Effector CD4-positive, alpha-beta T cell (primary cell): ENCODE data around the gene ZAR1L.
"Not testable (repeated sequence)": the region's sequence is repeated elsewhere in the genome, so short reads cannot be mapped to it uniquely, and the experiment has no call there.

Source experiments
- DNase-seq: peaks from one replicate; pipeline ENCODE4 v3.0.0-alpha.2; 2020
- total RNA-seq: gene quantifications from one replicate; lab custom pipeline; 2026; lab: John Stamatoyannopoulos, UW

ZAR1L gene, protein sequence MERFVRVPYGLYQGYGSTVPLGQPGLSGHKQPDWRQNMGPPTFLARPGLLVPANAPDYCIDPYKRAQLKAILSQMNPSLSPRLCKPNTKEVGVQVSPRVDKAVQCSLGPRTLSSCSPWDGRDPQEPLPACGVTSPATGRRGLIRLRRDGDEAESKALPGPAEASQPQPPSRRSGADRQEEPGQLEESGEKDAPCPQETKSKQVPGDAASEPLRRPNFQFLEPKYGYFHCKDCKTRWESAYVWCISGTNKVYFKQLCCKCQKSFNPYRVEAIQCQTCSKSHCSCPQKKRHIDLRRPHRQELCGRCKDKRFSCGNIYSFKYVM
- 1.9 reads per million, percentile 2 among the genes with 10 or more reads in this experiment for total RNA-seq

DNA sequence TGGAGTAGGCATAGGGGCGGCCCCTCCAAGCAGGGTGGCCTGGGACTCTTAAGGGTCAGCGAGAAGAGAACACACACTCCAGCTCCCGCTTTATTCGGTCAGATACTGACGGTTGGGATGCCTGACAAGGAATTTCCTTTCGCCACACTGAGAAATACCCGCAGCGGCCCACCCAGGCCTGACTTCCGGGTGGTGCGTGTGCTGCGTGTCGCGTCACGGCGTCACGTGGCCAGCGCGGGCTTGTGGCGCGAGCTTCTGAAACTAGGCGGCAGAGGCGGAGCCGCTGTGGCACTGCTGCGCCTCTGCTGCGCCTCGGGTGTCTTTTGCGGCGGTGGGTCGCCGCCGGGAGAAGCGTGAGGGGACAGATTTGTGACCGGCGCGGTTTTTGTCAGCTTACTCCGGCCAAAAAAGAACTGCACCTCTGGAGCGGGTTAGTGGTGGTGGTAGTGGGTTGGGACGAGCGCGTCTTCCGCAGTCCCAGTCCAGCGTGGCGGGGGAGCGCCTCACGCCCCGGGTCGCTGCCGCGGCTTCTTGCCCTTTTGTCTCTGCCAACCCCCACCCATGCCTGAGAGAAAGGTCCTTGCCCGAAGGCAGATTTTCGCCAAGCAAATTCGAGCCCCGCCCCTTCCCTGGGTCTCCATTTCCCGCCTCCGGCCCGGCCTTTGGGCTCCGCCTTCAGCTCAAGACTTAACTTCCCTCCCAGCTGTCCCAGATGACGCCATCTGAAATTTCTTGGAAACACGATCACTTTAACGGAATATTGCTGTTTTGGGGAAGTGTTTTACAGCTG, at the start of gene ZAR1L, which contains the start of gene BRCA2:
ZAR1L (minus strand) TSS at position 126 of the 790 bp plus-strand sequence. CDS start 3,438 bp downstream, outside the sequence.
BRCA2 (plus strand) TSS at position 271 of the 790 bp plus-strand sequence. CDS start 953 bp downstream, outside the sequence.
- peak; percentile 85 for DNase-seq

DNA sequence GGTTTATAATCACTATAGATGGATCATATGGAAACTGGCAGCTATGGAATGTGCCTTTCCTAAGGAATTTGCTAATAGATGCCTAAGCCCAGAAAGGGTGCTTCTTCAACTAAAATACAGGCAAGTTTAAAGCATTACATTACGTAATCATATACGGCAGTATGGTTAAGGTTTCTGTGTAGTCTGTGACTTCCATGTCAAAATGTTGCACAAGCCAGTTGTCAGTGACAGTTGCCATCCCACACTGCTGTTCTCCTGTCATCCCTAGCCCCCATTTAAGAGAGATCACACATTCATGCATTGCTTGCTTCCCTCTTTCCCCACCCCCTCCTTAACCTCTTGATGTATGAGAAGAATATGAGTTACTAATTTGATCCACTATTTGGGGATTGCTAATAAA, 47.4 kb upstream of the ZAR1L start:
- no peak for DNase-seq

DNA sequence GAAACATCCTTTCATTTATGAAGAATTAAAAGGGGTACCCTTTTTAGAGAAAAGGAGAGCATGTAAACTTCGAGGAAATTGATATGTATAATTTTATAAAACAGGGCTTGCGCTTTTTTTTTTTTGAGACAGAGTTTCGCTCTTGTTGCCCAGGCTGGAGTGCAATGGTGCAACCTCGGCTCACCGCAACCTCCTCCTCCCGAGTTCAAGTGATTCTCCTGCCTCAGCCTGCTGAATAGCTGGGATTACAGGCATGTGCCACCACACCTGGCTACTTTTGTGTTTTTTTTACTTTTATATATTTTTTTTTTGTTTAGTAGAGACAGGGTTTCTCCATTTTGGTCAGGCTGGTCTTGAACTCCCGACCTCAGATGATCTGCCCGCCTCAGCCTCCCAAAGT, 40.8 kb upstream of the ZAR1L start:
- not testable (repeated sequence) for DNase-seq

DNA sequence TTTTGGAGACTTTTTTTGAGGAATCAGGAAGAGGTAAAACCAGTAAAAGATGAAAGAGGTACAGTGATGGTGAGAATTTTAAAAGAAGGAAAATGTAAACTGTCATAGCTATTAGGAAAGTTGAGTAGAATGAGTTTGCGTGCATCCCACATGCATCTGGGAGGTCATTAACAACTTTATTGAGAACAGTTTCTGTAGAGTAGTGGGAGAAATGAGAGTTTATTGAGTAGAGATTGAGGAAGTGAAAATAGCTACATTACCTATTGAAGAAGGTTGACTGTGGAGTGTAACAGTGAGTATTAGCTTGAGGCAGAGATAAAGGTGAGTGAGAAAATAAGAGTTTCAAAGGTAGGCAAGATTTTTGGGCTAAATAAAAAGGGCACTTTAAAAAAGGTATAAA, 38.9 kb upstream of the ZAR1L start:
- DNase-seq = no peak

DNA sequence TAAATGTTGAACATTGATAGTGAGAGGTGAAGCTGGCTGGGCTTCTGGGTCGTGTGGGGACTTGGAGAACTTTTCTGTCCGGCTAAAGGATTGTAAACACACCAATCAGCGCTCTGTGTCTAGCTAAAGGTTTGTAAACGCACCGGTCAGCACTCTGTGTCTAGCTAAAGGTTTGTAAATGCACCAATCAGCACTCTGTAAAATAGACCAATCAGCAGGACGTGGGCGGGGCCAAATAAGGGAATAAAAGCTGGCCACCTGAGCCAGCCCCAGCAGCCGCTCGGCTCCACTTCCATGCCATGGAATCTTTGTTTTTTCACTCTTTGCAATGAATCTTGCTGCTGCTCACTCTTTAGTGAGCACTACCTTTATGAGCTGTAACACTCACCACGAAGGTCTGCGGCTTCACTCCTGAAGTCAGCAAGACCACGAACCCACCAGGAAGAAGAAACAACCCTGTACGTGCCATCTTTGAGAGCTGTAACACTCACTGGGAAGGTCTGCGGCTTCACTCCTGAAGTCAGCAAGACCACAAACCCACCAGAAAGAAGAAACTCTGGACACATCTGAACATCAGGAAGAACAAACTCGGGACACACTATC, 35.8 kb upstream of the ZAR1L start:
- not testable (repeated sequence) for DNase-seq

DNA sequence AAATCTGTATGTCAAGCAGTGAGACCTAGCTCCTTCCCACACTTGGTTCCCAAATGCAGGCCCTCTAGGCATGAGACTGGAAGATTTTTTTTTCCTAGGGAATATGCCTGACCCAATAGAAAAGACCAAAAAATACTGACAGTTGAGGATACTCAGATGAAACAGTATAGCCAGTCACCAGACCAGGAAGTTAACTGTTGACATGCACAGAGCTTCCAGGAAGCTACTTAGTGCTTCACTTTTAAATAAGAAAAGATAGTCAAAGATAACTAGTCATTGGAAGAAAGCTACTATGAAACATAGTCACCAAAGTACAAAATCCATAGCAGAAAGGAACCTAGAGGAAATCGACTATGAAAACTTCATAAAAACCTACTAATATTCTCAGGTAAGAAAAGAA, 32.5 kb upstream of the ZAR1L start:
- no peak for DNase-seq

DNA sequence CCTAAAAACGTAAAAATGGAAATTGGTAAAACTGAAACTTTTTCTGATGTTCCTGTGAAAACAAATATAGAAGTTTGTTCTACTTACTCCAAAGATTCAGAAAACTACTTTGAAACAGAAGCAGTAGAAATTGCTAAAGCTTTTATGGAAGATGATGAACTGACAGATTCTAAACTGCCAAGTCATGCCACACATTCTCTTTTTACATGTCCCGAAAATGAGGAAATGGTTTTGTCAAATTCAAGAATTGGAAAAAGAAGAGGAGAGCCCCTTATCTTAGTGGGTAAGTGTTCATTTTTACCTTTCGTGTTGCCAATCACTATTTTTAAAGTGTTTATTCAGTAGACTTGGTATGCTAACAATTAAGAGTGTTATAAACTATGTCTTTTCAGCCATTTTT, 25.8 kb upstream of the ZAR1L start:
- DNase-seq = no peak

DNA sequence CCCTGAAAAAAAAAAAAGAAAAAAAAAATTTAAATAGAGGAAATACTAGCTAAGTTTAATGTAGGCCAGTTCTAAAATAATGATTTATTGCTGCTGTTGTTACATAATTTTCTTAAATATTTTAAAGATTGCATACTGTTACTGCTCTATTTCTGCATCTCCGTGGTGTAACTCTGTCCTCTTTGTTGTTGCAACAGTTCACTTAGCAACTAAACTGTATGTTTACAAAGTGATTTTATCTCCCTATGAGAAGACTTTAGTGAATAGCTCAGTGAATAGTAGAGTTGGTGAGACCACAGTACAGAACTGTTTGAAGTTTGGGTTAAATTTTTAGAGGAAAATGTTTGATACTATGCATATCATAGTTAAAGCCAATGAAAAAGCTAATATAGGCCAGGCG, 19.5 kb upstream of the ZAR1L start:
- DNase-seq = no peak

DNA sequence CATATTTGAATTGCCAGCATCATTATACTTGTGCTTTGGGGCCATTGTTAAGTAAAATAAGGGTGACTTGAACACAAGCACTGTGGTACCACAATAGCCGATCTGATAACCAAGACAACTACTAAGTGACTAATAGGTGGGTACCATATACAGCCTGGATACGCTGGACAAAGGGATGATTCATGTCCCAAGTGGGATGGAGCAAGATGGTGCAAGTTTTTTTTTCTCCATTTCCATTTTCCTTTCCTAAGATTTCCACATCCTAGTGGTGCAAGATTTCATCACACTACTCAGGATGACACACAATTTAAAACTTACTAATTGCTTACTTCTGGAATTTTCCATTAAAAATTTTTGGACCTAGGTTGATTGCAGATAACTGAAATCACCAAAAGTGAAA, 15.3 kb upstream of the ZAR1L start:
- DNase-seq = no peak

DNA sequence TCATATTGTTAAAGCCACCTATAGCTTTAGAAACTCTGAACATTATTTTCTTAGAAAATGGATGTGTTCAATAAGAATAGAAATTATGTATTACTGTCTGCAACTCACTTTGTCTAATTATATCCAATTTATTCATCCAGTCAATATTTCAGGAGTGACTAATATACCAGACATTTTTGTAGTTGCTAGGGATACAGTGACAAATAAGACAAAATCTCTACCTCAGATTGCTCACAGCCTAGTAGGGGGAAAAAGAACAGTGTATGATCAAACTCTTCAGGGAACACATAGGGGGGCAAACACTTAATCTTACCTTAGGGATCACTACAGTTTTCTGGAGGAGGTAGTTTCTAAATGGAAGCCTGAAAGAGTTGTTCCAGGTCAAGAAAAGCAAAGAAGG, 8.7 kb upstream of the ZAR1L start:
- no peak for DNase-seq

DNA sequence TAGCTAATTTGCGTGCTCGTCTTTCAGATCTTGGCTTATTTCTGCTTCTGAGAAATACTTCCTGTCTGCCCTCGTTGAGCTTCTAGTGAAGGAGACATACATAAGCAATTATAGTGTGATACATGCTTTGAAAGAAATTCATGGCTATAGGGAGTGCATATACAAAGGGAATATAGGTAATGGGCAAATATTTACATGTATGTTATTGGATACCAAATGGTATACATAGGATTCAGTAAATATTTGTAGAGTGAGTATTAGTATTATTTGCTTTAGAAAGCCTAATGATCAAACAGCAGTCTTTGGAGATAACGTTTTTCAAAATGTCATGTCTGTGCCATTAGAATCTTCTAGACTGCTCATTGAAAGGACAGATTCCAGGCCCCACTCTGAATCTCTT, 5.4 kb upstream of the ZAR1L start:
- no peak for DNase-seq

DNA sequence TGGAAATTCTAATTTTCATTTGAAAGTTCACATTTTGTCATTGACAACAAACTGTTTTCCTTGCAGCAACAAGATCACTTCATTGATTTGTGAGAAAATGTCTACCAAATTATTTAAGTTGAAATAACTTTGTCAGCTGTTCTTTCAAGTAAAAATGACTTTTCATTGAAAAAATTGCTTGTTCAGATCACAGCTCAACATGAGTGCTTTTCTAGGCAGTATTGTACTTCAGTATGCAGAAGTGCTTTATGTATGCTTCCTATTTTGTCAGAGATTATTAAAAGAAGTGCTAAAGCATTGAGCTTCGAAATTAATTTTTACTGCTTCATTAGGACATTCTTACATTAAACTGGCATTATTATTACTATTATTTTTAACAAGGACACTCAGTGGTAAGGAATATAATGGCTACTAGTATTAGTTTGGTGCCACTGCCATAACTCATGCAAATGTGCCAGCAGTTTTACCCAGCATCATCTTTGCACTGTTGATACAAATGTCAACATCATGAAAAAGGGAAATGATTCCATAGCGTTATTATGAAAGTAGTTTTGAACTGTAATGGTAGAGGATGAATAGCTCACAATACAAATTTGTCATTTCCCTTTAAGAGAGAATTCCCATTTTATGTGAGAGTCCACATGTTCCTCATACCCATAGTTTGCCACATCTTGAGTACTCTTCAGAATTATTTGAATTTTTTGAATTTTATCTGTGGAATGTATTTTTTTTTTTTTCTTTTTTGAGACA, 2.7 kb upstream of the ZAR1L start:
- no peak for DNase-seq

DNA sequence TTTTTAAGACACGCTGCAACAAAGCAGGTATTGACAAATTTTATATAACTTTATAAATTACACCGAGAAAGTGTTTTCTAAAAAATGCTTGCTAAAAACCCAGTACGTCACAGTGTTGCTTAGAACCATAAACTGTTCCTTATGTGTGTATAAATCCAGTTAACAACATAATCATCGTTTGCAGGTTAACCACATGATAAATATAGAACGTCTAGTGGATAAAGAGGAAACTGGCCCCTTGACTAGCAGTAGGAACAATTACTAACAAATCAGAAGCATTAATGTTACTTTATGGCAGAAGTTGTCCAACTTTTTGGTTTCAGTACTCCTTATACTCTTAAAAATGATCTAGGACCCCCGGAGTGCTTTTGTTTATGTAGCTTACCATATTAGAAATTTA, 1.3 kb upstream of the ZAR1L start:
- DNase-seq = no peak

DNA sequence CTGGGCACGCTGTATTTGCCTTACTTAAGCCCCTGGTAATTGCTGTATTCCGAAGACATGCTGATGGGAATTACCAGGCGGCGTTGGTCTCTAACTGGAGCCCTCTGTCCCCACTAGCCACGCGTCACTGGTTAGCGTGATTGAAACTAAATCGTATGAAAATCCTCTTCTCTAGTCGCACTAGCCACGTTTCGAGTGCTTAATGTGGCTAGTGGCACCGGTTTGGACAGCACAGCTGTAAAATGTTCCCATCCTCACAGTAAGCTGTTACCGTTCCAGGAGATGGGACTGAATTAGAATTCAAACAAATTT, 821 bp upstream of the ZAR1L start:
- no peak for DNase-seq

DNA sequence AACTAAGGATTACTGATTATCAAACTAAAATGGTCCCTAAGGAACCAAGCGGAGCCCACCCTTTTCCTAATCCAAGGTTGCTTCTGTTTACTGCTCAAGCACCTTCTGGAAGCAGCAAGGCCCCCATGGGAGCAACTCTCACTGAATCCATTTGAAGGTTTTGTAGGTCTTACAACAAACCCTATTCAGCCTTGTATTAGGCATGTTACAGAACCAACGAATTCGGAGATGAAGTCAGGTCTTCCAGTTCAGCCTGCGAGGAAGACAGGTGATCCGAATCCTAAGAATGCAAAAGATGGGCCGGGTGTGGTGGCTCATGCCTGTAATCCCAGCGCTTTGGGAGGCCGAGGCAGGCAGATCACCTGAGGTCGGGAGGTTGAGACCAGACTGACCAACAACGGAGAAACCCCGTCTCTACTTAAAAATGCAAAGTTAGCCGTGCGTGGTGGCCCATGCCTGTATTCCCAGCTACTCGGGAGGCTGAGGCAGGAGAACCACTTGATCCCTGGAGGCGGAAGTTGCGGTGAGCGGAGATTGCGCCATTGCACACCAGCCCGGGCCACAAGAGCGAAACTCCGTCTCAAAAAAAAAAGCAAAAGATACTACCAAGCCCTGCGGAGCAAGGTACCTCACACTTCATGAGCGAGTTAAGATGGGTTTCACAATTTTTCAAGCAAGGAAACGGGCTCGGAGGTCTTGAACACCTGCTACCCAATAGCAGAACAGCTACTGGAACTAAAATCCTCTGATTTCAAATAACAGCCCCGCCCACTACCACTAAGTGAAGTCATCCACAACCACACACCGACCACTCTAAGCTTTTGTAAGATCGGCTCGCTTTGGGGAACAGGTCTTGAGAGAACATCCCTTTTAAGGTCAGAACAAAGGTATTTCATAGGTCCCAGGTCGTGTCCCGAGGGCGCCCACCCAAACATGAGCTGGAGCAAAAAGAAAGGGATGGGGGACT, 609 bp downstream of the ZAR1L start:
- DNase-seq = peak; percentile 49

DNA sequence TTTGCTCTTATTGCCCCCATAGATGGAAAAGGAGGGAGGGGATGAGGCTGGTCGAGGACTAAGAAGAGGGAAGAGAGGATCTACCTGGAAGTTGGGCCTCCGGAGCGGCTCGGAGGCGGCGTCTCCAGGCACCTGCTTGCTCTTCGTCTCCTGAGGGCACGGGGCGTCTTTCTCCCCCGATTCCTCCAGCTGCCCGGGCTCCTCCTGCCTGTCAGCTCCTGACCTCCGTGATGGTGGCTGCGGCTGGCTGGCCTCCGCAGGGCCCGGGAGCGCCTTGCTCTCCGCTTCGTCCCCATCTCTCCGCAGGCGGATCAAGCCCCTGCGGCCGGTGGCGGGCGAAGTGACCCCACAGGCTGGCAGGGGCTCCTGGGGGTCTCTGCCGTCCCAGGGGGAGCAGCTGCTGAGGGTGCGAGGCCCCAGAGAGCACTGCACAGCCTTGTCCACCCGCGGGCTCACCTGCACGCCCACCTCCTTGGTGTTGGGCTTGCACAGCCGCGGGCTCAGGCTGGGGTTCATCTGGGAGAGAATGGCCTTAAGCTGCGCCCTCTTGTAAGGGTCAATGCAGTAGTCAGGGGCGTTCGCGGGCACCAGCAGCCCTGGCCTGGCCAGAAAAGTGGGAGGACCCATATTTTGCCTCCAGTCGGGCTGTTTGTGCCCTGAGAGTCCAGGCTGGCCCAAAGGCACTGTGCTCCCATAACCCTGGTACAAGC, 3.8 kb downstream of the ZAR1L start:
- no peak for DNase-seq

DNA sequence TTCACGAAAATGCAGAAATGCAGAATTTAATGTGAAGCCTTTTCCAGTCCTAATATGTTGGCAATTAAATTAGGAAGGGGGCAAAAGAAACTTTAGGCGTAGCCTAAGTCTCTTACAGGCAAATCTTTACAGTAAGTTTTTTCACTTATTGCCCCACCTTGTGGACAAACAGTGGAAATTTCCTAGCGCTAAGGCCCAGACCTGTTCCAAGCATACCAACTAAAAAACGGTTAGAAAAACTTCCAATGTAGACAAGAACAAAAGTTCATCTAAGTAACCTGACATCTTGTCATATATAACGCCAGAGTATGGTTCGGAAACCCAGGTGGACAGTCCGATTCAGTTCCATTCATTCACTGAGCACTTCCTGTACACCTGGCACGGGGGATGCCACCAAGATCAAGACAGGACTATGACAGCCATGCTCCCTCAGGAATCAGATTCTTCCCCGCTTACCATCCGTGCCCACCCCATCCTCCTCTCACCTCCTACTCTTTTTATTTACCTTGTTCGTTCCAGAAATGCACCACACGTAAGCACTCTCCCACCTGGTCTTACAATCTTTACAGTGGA, 4.9 kb downstream of the ZAR1L start:
- DNase-seq = no peak

DNA sequence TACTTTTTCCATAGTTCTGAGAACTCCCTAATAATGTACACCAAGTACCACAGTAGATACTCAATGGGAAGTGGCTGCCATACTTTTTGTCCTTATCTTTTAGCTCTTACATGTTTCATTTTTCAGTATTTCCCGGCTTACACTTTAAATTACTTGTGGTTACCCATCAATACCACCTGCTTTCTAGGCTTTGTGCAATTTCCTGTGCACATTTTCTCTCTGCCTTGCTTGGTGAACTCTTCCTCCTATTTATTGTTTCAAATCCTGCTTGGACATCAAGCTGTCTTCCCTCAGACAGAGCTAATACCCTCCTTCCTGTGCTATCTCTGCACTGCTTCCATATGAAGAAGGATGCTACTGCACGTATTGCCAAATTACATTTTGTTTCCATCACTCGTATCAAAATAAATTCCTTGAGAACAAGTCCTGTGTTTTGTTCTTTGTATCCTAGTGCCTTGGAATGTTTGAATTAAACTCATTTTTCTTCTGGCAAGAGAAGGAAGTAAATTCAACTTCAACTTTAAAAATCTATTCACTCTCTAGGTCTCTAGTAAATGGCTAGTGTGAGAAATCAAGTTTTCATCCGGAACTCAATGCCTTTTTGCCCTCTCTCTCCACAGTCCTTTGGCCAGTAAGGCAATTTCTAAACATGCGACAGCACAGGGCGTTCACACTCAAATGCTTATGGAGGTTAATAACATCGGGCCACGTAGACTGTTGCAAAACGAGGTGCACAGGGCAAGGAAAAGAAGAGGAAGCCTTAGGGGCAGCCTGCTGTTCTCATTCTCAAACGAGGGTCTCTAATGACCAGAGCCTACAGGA, 5.6 kb downstream of the ZAR1L start:
- DNase-seq = no peak

DNA sequence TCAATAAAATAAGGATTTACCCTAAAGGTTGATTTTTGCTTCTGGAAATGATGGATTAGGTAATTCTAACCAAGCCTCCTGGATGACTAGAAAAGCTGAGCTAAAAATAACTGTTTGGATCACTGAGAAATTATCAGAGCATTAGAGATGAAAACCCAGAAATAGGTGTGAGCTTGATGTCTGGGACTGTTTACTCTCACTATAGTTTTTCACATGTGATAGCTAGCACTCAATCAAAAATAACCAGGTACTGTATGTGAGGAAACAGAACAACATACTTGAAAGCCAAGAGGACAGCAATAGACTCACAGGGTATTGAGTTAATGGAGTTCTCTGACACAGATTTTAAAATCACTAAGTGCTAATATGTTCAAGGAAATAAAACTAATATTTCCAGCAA, 9.5 kb downstream of the ZAR1L start:
- no peak for DNase-seq

DNA sequence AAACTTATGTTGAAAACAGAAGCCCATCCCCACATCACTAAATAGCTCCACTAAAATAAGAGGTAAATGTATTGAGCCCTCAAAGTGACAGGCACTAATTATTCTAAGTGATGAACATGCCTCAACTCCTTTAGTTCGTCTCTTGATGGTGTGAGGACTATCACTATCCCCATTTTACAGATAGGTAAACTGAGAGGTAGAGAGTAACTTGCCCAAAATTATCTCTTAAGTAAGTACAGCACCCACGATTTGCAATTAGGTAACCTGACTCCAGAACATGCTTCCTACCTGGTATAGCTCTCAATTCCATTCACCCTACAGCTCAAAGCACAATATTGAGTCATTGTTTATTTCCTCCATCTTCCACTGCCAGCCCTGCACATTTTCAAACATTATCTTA, 12.7 kb downstream of the ZAR1L start:
- DNase-seq = no peak
